ENCODE measurements around the gene GSE1.

Gene GSE1

GRCh38 chr16:85600078-85600477 is 13.0 kb upstream of the GSE1 start:
- no peak for DNase-seq (ENCODE audit: low read depth)

DNA sequence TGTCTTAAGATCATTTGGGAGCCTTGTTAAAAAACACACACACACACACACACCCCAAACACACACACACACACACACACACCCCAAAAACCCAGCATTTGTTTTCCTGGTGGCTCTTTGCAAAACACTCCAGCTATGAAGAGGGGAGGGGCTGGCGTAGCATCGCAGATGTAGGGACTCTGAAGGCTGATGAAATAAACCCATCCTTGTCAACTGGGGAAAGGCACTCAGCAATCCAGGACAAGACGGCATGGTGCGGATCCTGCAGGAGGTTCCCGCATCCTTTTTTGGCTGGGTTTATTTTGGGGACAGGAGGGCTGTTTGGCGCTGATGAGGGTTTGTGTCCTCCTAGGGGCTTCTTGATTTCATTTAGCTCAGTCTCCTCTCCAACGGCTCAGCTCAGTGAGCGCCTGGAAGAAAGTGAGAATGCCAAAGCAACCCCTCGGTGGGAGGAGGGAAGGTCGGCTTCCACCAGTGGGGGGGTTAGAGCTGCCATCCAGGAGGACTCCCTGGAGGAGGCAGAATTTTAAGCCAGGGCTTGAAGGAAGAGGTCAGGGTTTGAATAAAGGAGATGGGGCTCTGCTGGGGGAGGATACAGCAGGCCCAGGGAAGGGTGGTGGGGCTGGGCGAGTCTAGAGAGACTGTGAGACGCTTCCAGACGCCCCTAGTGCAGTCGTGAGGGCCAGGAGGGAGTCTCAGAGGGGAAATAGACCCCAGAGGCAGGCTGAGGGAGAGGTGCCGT is 12.4 kb upstream of the GSE1 start:
- no peak overlapping the region for H3K4me3 ChIP-seq (ENCODE audit: low read depth, low read length)
- no peak for DNase-seq (ENCODE audit: low read depth)
- TF ChIP-seq CTCF (conservative IDR thresholded peaks at IDR 0.05; ENCODE audit: low read depth, low read length) = no peak

More at GRCh38 chr16:85600078-85600477, 13.0 kb upstream of the GSE1 start:
- H3K4me3 ChIP-seq (ENCODE audit: low read depth, low read length) = no peak overlapping the region
- TF ChIP-seq CTCF (conservative IDR thresholded peaks at IDR 0.05; ENCODE audit: low read depth, low read length) = no peak

DNA sequence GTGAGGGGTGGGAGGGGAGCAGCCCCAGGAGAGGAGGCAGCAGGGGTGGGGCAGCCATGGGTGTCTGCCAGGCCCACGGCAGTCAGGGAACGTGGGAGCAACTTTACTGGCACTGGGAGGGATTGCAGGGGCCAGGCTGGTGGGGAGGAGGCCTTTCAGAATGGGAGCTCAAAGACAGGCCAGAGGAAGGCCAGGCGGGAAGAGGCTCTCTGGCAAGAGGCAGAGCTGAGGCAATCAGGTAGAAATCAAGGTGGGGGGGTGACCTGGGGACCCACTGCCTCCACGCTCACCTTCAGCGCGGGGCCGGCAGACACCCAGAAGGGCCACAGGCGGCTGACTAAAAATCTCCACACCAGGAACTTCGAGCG is 11.9 kb upstream of the GSE1 start:
- H3K4me3 ChIP-seq (ENCODE audit: low read depth, low read length) = no peak overlapping the region
- no peak for TF ChIP-seq CTCF (conservative IDR thresholded peaks at IDR 0.05; ENCODE audit: low read depth, low read length)
- DNase-seq (ENCODE audit: low read depth) = no peak

GRCh38 chr16:85601730-85602401 is 11.3 kb upstream of the GSE1 start:
- no peak for TF ChIP-seq CTCF (conservative IDR thresholded peaks at IDR 0.05; ENCODE audit: low read depth, low read length)
- H3K4me3 ChIP-seq (ENCODE audit: low read depth, low read length) = no peak overlapping the region
- DNase-seq (ENCODE audit: low read depth) = no peak

DNA sequence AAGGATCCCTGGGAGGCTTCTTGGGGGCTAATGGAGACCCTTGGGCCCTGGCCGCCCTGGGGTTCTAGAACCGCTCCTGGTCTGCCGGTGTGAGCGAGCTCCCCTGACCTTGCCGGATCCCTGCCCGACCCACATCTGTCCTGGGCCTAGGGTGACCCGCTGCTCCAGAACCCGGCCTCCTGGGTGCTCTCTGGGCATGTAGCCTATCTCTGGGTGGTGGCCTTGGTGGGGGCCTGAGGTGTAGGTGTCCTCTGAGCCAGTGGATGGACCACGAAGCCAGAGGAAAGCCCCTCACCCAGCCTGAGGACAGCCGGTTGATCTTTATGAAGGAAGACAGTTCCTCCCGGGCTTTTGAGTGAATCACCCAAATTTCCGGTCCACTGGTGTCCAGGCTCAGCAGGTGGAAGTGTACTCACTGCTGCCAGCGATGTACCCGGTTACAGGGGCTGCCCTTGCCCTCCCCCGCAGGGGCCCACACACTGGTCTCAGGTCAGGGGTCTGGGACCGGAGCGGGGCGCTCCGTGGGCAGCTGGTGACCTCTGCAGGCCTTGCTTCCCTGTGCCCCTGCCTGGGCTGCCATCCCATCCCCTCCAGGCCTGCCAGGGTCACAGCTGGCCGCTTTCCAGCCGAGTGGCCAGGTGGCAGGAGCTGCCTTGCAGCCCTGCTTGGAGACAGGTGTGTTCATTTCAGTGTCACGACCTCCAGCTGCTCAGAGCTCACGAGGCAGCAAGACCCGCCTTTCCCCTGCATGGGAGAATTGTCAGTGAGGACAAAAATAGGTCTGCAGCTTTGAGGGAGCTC is 10.5 kb upstream of the GSE1 start:
- DNase-seq (ENCODE audit: low read depth) = no peak
- no peak overlapping the region for H3K4me3 ChIP-seq (ENCODE audit: low read depth, low read length)
- TF ChIP-seq CTCF (conservative IDR thresholded peaks at IDR 0.05; ENCODE audit: low read depth, low read length) = no peak

GRCh38 chr16:85603203-85603755 is 9.8 kb upstream of the GSE1 start:
- no peak overlapping the region for H3K4me3 ChIP-seq (ENCODE audit: low read depth, low read length)
- no peak for DNase-seq (ENCODE audit: low read depth)
- TF ChIP-seq CTCF (conservative IDR thresholded peaks at IDR 0.05; ENCODE audit: low read depth, low read length) = no peak
